Activated naive CD4-positive, alpha-beta T cell treated with anti-CD3 and anti-CD28 coated beads, Interleukin-2, amount 50 U/mL, for 72 hours (primary cell): Measurements from ENCODE around the gene TTC13. TPM values are rescaled to one million over a fixed set of nuclear protein-coding genes. Genes with fewer than 3 reads are reported as not detected.
"Not testable (repeated sequence)": the region's sequence is repeated elsewhere in the genome, so short reads cannot be mapped to it uniquely, and the experiment has no call there.

Experiments used
- ATAC-seq, 2 donors: fragments of 150-1000 bp; cut with Tn5 transposase; 2 replicates each; pipeline ENCODE4 v1.10.0; 2021; ENCODE audit warnings: mild to moderate bottlenecking in 2 of 2, moderate library complexity in 2 of 2
- DNase-seq, 2 donors: peaks; one replicate each; pipeline ENCODE4 v3.0.0; 2021 to 2022; ENCODE audit warnings: low spot score in 2 of 2
- H3K27ac Mint-ChIP-seq, 2 donors: one replicate each; pipeline ENCODE4 v1.8.0; 2022; ENCODE audit warnings: mild to moderate bottlenecking in 2 of 2, mixed read lengths in 2 of 2
- H3K36me3 Mint-ChIP-seq, 2 donors: one replicate each; pipeline ENCODE4 v1.8.0; 2022; ENCODE audit warnings: mixed read lengths in 2 of 2
- H3K9me3 Mint-ChIP-seq, 2 donors: one replicate each; pipeline ENCODE4 v1.8.0; 2022; ENCODE audit warnings: mixed read lengths in 2 of 2
- total RNA-seq, 2 donors: library from RNA; stranded (reverse); gene quantifications; one replicate each; pipeline ENCODE4 v1.2.3, GENCODE V29; 2022

TTC13 gene, protein sequence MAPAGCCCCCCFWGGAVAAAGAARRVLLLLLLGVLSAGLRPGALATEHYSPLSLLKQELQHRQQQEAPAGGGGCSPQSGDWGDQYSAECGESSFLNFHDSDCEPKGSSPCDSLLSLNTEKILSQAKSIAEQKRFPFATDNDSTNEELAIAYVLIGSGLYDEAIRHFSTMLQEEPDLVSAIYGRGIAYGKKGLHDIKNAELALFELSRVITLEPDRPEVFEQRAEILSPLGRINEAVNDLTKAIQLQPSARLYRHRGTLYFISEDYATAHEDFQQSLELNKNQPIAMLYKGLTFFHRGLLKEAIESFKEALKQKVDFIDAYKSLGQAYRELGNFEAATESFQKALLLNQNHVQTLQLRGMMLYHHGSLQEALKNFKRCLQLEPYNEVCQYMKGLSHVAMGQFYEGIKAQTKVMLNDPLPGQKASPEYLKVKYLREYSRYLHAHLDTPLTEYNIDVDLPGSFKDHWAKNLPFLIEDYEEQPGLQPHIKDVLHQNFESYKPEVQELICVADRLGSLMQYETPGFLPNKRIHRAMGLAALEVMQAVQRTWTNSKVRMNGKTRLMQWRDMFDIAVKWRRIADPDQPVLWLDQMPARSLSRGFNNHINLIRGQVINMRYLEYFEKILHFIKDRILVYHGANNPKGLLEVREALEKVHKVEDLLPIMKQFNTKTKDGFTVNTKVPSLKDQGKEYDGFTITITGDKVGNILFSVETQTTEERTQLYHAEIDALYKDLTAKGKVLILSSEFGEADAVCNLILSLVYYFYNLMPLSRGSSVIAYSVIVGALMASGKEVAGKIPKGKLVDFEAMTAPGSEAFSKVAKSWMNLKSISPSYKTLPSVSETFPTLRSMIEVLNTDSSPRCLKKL
- 10 to 100 TPM; 12.6 to 18.7 TPM for total RNA-seq

DNA sequence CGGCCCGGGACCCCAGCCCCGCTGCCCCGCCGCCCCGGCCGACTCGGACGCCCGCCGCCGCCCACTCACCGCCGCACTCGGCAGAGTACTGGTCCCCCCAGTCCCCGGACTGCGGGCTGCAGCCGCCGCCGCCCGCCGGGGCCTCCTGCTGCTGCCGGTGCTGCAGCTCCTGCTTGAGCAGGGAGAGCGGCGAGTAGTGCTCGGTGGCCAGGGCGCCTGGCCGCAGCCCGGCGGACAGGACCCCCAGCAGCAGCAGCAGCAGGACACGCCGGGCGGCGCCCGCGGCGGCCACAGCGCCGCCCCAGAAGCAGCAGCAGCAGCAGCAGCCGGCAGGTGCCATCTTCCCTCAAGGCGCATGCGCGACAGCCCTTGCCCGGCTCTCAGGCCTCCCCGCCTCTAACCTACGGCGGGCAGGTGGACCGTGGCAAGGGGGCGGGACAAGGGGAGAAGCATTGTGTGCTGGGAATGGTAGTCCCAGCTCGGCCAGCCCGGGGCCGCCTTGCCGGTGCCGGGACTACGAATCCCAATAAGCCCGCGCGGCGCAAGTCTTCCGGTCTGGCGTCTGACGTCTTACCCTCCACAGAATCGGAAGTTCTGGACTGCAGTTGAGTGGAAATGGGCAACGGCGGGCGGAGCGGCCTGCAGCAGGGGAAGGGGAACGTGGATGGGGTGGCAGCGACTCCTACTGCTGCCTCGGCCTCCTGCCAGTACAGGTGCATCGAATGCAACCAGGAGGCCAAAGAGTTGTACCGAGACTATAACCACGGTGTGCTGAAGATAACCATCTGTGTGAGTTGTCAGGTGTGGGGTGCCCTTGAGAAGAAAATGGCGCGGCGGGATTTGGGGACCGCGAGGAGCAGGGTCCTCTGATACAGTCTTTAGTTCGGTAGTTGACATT lies at the start of gene TTC13, which contains the start of gene ARV1:
Gene TTC13, minus strand, starts transcription at position 371 of the 898 bp plus-strand sequence. Its CDS starts 31 bp downstream, at position 340.
Gene ARV1, plus strand, starts transcription at position 604 of the 898 bp plus-strand sequence. Its CDS starts 12 bp downstream, at position 616.
- ATAC-seq, result peak; percentile 95 to 98
- H3K27ac Mint-ChIP-seq, result peak within 1 kb of the TSS; percentile 95
- peaks cover 7 to 26% of the 10 kb centered on the region in 2 donors for H3K36me3 Mint-ChIP-seq
- peak; percentile 94 to 97 for DNase-seq
- no peaks in the 10 kb centered on the region for H3K9me3 Mint-ChIP-seq

DNA sequence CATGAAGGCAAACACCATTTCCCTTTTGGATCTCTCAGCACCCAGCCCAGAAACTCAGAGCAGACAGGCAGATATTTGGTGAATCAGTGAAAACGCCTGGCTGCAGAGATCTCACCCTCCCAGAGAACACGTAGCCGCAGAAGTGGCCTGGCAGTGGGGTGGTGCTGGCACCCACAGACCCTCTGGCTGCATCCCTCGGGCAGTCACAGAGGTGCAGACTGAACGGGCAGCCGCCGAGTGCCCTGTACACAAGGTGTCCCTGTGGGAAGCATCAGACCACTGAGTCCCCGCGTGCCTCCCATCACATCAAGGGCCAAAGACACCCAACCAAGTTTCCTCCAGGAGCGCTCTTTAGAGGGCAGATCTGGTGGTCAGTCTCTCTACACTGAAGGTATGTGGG lies 49.3 kb upstream of the TTC13 start:
- H3K36me3 Mint-ChIP-seq, result no peaks in the 10 kb centered on the region
- DNase-seq (no peak), ATAC-seq (no peak)
- peak overlapping the region in 1 of 2 donors; percentile 37 for H3K27ac Mint-ChIP-seq
- no peaks in the 10 kb centered on the region for H3K9me3 Mint-ChIP-seq

DNA sequence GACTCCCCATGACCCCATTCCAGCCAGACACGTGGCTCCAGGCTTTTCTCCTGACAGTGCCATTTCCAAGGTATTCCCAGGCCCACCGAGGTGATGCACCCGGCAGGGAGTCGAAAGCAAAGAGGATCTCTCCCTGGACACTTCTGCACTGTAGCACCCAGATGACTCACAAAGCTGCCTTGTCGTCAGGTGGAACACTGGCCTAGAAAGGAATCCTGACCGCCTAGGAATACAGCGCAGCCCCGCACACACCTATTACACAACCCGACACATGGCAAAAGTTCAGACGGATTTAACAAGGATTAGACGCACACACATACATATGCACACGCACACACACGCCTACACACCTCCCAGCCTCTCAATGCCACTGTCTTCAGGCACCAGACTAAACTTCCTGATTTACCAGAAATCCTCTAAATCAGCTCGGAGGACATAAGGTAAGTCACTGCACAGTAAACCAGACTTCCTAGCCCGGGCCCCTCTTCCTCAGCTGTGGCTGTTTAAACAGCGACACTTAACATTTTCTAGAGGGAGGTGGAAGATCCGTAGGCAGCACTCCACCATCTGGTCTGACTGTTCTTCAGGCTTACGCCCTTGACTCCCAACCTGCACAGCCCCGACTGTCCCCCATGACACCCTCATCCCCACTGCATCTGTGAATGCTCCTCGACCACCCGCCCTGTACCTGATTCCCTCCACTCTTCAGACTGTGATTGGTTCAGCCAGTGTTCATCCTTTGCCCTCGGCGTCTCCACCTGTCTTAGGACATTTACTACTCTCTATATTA lies 48.7 kb upstream of the TTC13 start:
- ATAC-seq, result no peak
- H3K9me3 Mint-ChIP-seq, result no peaks in the 10 kb centered on the region
- no peak for DNase-seq
- H3K27ac Mint-ChIP-seq, result peak overlapping the region; percentile 7 to 37
- no peaks in the 10 kb centered on the region for H3K36me3 Mint-ChIP-seq

DNA sequence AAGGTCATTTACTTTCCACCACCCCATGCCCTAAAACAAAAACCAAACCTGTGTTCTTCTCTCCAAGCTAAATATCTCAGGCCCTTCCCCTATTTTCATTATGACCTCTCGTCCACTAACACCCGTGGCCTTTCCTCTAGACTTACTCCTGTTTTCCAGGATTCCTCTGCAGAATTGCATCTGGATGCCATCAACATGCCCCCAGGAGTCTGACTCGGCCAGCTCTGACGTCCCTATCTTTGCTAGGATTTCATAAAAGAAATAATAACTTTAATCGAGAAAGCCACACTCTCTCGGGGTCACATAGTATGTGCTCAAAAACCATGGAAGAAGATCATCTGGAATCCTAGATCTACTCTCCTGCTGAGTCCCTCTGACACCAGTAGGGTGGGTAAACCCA lies 47.9 kb upstream of the TTC13 start:
- Mint-ChIP-seq H3K27ac (no peak overlapping the region), H3K36me3 (no peaks in the 10 kb centered on the region), H3K9me3 (no peaks in the 10 kb centered on the region)
- ATAC-seq, result no peak
- no peak for DNase-seq

DNA sequence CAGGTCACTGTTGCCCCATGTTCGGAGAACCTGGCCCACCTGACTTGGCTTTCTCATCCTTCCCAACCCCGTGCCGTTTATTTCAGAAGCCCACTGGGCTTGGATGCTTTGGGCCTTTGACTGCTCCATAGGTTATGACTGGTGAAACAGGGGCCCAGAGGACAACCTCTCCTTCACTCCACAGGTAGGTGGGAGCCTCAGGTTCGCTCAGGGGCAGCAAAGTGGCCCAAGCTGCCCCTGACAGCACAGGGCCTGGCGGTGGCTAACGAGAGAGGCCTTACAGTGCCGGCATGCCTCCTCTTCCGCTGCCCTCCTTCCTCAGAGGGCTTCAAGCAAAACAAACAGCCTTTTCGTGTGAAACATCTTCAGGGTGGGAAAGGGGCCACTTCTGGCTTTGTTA lies 44.5 kb upstream of the TTC13 start:
- no peaks in the 10 kb centered on the region for H3K9me3 Mint-ChIP-seq
- ATAC-seq, result no peak
- H3K36me3 Mint-ChIP-seq, result no peaks in the 10 kb centered on the region
- DNase-seq, result no peak
- H3K27ac Mint-ChIP-seq, result no peak overlapping the region

DNA sequence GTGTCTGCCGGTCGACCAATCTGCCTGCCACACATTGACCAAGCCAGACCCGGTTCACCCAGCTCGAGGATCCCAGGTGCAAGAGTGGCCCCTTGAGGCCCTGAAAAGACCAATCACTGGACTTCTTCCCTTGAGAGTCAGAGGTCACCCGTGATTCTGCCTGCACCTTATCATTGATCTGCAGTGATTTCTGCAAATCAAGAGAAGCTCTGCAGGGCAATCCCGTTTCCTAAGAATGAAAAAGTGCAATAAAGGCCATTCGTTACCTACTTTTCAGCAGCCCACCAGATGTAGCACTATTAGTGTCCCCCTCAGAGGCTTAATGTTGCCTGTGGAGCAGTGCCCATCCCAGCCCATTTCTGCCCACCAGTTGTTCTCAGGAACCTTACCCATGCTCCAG lies 43.9 kb upstream of the TTC13 start:
- DNase-seq, H3K9me3 Mint-ChIP-seq, H3K27ac Mint-ChIP-seq, ATAC-seq, H3K36me3 Mint-ChIP-seq: not testable (repeated sequence)

DNA sequence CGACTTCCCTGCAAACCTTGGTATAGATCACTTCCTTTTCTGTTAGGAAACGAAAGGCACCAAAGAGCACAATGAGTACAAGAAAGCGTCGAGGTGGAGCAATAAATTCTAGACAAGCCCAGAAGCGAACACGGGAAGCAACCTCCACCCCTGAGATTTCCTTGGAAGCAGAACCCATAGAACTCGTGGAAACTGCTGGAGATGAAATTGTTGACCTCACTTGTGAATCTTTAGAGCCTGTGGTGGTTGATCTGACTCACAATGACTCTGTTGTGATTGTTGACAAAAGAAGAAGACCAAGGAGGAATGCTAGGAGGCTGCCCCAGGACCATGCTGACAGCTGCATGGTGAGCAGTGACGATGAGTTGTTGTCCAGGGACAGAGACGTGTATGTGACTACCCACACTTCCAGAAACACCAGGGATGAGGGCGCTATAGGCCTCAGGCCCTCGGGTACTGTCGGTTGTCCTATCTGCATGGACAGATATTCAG lies 42.9 kb upstream of the TTC13 start:
- no peaks in the 10 kb centered on the region for H3K36me3 Mint-ChIP-seq
- ATAC-seq (no peak), DNase-seq (no peak)
- peak overlapping the region in 1 of 2 donors; percentile 80 for H3K27ac Mint-ChIP-seq
- H3K9me3 Mint-ChIP-seq, result no peaks in the 10 kb centered on the region

DNA sequence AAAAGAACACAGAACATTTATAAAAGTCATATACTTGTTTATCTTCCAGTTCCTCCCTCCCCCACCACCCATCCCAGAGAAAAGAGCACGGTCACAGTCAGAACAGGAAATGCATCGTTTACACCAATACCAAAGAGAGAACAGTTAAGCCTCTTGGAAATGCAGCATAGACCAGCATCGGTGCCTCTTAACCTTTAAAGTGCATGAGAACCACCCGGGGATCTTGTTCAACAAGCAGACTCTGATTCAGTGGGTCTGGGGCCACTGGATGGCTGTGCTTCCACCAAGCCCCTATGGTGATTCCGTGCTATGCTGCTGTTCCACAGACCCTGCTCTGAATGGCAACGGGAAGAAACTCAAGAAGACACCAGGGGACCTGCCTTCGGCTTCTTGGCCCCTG lies 42.2 kb upstream of the TTC13 start:
- Mint-ChIP-seq H3K9me3 (no peaks in the 10 kb centered on the region), H3K27ac (peak overlapping the region; percentile 29 to 80), H3K36me3 (no peaks in the 10 kb centered on the region)
- no peak for DNase-seq
- peak; percentile 16 to 24 for ATAC-seq

DNA sequence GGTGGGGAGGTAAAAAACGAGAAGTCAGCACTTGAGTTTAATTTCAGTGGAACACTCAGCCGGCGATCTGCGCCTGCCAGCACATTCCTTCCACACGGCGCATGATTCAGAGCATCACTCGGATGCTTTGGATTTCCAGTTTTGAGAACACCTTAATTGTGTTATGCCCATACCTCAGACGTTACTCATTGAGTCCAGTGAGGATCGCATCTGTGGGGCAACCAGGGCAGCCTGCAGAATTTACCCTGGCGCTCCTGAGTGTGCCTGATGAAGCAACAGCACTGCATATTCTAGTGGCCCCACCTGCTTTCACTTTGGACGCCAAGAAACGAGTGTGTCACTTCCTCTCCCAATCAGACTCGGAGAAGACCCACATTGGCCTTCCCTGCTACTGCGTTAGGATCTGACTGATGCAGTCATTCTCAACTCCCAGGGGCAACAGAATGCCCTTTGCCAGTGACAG lies 41.5 kb upstream of the TTC13 start:
- DNase-seq (no peak), ATAC-seq (peak; percentile 73 to 80)
- peak overlapping the region; percentile 29 to 80 for H3K27ac Mint-ChIP-seq
- H3K9me3 Mint-ChIP-seq, result no peaks in the 10 kb centered on the region
- no peaks in the 10 kb centered on the region for H3K36me3 Mint-ChIP-seq

DNA sequence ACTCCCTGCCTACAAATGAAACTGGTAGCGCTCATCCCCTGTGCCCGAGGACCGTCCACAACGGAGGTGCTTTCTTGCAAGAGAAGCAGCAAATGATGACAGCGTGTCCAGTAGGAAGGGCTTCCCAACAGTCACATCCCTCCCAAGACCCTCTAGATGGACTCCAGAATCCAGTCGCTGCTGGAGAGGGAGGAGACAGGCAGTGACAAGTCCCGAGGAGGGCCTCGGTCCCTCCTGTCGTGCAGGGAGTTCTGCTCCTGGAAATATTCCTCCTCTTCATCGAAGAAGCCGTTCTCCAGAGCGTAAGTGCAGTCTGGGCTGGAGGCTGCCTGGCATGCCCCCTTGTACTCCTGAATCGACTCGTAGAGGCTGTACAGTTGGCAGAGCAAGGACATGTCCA lies 41.0 kb upstream of the TTC13 start:
- no peak for DNase-seq
- Mint-ChIP-seq H3K9me3 (no peaks in the 10 kb centered on the region), H3K27ac (no peak overlapping the region), H3K36me3 (no peaks in the 10 kb centered on the region)
- no peak for ATAC-seq

DNA sequence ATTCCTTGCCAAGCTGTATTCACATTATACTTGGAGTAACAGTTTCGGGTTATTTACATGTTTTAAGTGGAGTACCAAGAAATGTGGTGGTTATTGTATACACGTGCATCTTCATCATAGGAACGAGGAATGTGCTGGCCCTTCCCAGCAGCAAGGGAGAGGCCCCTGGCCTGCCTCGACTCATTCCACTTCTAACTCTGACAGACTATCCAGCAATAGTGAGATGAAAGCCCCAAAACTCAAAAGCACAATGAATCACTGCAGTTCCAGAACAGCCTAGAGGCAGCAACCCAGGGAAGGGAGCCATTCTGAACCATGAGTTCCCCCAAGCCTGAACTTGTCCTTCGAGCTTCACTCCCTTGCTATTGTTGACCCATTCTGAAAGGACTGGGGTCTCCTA lies 38.3 kb upstream of the TTC13 start:
- Mint-ChIP-seq H3K9me3 (no peaks in the 10 kb centered on the region), H3K27ac (peak overlapping the region in 1 of 2 donors; percentile 60), H3K36me3 (no peaks in the 10 kb centered on the region)
- no peak for DNase-seq
- peak in 1 of 2 donors; percentile 21 for ATAC-seq

DNA sequence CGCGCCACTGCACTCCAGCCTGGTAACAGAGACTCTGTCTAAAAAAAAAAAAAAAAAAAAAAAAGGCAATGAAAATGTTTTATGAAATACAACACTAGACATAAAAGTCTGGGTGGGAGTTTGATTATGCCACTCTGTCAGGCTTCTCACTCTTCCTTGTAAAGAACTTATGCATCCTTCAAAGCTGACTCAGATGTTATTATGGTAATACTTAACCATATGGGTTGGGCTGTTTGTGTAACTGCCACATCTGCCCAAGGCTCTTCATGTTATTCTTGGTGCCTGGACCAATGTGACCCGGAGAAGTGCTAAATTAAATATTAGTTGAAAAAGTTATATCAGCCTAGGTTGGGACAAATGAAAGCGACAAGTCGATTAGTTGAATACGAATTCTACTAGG lies 37.6 kb upstream of the TTC13 start:
- DNase-seq, result no peak
- Mint-ChIP-seq H3K36me3 (no peaks in the 10 kb centered on the region), H3K9me3 (no peaks in the 10 kb centered on the region), H3K27ac (no peak overlapping the region)
- ATAC-seq, result no peak

DNA sequence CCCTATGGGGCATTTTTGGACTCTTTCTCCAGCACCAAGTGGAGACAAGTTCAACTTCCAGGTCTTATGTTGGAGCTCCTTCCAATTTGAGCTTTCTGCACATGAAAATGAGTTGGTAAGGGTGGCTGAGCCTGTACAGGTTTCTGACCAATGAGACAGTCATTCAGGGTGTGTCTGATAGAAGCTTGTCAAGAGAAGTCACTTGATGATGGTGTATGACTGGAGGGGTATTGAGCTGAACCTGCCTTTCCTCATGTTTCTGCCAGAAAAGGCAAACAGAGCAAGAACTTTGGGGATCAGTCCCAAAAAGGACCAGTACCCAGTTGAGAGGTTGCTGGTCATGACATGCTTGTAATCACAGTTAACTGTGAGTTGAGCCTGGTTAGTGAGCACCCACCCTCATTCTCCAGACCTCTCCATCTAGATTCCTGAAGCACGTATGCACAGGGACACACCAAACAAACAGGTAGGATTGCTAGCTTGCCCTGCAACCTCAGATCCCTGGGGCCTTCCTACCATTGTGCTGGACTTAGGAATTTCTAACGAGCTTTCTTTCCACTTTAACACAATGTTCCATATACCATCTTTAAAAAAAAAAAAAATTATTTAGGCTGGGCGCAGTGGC lies 34.8 kb upstream of the TTC13 start:
- Mint-ChIP-seq H3K27ac (no peak overlapping the region), H3K36me3 (no peaks in the 10 kb centered on the region), H3K9me3 (no peaks in the 10 kb centered on the region)
- ATAC-seq (no peak), DNase-seq (no peak)

DNA sequence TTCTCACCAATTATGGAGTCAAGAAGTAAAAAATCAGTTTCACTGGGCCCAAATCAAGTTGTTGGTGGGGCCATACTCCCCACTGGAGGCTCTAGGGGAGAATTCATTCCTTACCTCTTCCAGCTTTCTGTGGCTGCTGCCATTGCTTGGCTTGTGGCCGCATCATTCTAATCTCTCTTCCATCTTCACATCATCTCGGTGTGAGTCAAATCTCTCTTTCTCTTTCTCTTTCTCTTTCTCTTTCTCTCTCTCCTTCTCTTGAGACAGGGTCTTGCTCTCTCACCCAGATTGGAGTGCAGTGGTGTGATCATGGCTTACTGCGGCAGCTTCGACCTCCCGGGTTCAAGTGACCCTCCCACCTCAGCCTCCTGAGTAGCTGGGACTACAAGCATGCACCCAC lies 33.3 kb upstream of the TTC13 start:
- ATAC-seq (peak; percentile 33 to 34), DNase-seq (no peak)
- H3K27ac Mint-ChIP-seq, result no peak overlapping the region
- peaks cover 0 to 5% of the 10 kb centered on the region in 2 donors for H3K9me3 Mint-ChIP-seq
- peaks cover under 1 to 6% of the 10 kb centered on the region in 2 donors for H3K36me3 Mint-ChIP-seq

DNA sequence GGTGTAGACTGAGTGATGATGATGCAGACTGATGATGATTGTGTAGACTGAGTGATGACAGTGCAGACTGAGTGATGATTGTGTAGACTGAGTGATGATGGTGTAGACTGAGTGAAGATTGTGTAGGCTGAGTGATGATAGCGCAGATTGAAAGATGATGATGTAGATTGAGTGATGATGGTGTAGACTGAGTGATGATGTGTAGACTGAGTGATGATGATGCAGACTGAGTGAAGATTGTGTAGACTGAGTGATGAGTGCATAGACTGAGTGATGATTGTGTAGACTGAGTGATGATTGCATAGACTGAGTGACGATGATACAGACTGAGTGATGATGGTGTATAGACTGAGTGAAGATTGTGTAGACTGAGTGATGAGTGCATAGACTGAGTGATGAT lies 32.7 kb upstream of the TTC13 start:
- Mint-ChIP-seq H3K27ac (no peak overlapping the region), H3K36me3 (peaks cover 6% of the 10 kb centered on the region in 2 donors), H3K9me3 (peaks cover 0 to 8% of the 10 kb centered on the region in 2 donors)
- DNase-seq, result no peak
- peak in 1 of 2 donors; percentile 18 for ATAC-seq
